Thymus (tissue), 11 donors: ENCODE data around the gene ZC3H8. TPM values are rescaled to one million over a fixed set of nuclear protein-coding genes. Genes with fewer than 3 reads are reported as not detected.

Experiments used
- DNase-seq, 9 donors: peaks; one replicate each; pipeline ENCODE4 v3.0.0-alpha.2; 2013; ENCODE audit warnings: low spot score in 9 of 9, low read depth in 6 of 9, missing footprints in 1 of 9
- H3K27ac ChIP-seq, 2 donors: one replicate each; pipeline ENCODE4 v1.5.1; 2013; ENCODE audit warnings: control low read depth in 1 of 2, low read depth in 1 of 2, low read length in 1 of 2, mild to moderate bottlenecking in 1 of 2, moderate library complexity in 1 of 2
- H3K27me3 ChIP-seq, 2 donors: one replicate each; pipeline ENCODE4 v1.5.1; 2013; ENCODE audit warnings: low read length in 1 of 2; ENCODE audit not compliant: control insufficient read depth in 2 of 2, insufficient read depth in 1 of 2
- H3K36me3 ChIP-seq, 2 donors: one replicate each; pipeline ENCODE4 v1.5.1; 2013; ENCODE audit warnings: low read length in 1 of 2, mild to moderate bottlenecking in 1 of 2, moderate library complexity in 1 of 2; ENCODE audit not compliant: control insufficient read depth in 2 of 2, insufficient read depth in 2 of 2
- H3K4me1 ChIP-seq, 2 donors: one replicate each; pipeline ENCODE4 v1.5.1; 2013; ENCODE audit warnings: low read length in 2 of 2; ENCODE audit not compliant: control insufficient read depth in 2 of 2, insufficient read depth in 2 of 2
- H3K4me3 ChIP-seq, 2 donors: one replicate each; pipeline ENCODE4 v1.5.1; 2013; ENCODE audit warnings: low read length in 2 of 2, control low read depth in 1 of 2, mild to moderate bottlenecking in 1 of 2
- H3K9me3 ChIP-seq, 2 donors: one replicate each; pipeline ENCODE4 v1.5.1; 2013; ENCODE audit warnings: low read length in 1 of 2, mild to moderate bottlenecking in 1 of 2; ENCODE audit not compliant: control insufficient read depth in 2 of 2, insufficient read depth in 1 of 2
- WGBS: extraction: QIAGEN DNeasy Blood & Tissue Kit; methylation state at CpG from one replicate; pipeline ENCODE4 v1.1.7; 2013; 5-methylcytosine and 5-hydroxymethylcytosine counted together
- polyA plus RNA-seq: library from polyadenylated mRNA; stranded (reverse); fragments of 200-250 nt; gene quantifications from one replicate; pipeline ENCODE4 v1.2.3, GENCODE V29; 2013
- total RNA-seq: library from RNA; stranded (reverse); fragments of 120-200 nt; gene quantifications from one replicate; pipeline ENCODE4 v1.2.4, GENCODE V29; 2013
- donor health status: healthy.

Gene ZC3H8
- total and polyA plus RNA-seq, 2 donors, result 13.5 to 15.6 TPM

- Histone ChIP-seq H3K9me3 (no peaks in the 10 kb centered on the region), H3K4me1 (peaks cover 0 to 10% of the 10 kb centered on the region in 2 donors), H3K27ac (peak overlapping the region in 1 of 2 donors; percentile 34), H3K27me3 (no peaks in the 10 kb centered on the region), H3K36me3 (no peaks in the 10 kb centered on the region), H3K4me3 (no peak overlapping the region)
- 83% methylated on average over 14 of the region's 14 CpGs for WGBS
- DNase-seq, result peak in 2 of 9 donors; percentile 31 to 60
Measured at GRCh38 chr2:112166806-112167499, 87.9 kb downstream of the ZC3H8 start.

GRCh38 chr2:112165296-112165695, 89.5 kb downstream of the ZC3H8 start:
- 97% methylated on average over 4 of the region's 4 CpGs for whole genome bisulfite sequencing
- no peaks in the 10 kb centered on the region for H3K36me3 ChIP-seq
- no peak for DNase-seq
- no peak overlapping the region for H3K27ac ChIP-seq
- no peak overlapping the region for H3K4me3 ChIP-seq
- H3K9me3 ChIP-seq, result no peaks in the 10 kb centered on the region
- H3K27me3 ChIP-seq, result no peaks in the 10 kb centered on the region
- peaks cover 6 to 18% of the 10 kb centered on the region in 2 donors for H3K4me1 ChIP-seq

GRCh38 chr2:112164876-112165275, 90.0 kb downstream of the ZC3H8 start:
- WGBS, result 97% methylated on average over 11 of the region's 11 CpGs
- no peak overlapping the region for H3K27ac ChIP-seq
- H3K9me3 ChIP-seq, result no peaks in the 10 kb centered on the region
- H3K27me3 ChIP-seq, result no peaks in the 10 kb centered on the region
- peaks cover 6 to 18% of the 10 kb centered on the region in 2 donors for H3K4me1 ChIP-seq
- DNase-seq, result no peak
- H3K36me3 ChIP-seq, result no peaks in the 10 kb centered on the region
- no peak overlapping the region for H3K4me3 ChIP-seq

DNA sequence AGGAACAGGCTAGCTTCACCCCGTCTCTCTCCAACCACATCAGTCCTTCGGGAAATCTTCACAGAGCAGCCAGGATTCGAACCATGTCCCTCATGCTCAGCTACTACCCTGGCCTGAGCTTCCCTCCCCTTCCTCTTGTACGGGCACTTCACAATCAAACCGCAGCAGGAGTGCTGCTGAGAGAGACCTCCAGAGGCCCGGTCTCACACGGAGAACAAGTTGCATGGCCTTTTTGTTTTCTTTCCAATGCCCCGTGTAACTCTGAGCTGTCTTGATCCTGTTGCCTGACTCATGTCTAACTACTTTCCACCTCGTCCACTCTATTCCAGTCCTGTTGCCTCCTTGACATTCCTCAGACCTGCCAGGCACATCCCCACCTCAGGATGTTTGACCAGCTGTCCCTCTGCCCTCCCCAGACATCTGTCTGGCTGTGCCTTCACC, 91.3 kb downstream of the ZC3H8 start:
- no peak for DNase-seq
- Histone ChIP-seq H3K4me1 (peaks cover 6 to 18% of the 10 kb centered on the region in 2 donors), H3K36me3 (no peaks in the 10 kb centered on the region), H3K27me3 (no peaks in the 10 kb centered on the region), H3K27ac (no peak overlapping the region), H3K4me3 (no peak overlapping the region), H3K9me3 (no peaks in the 10 kb centered on the region)
- WGBS, result 95% methylated on average over 9 of the region's 9 CpGs

DNA sequence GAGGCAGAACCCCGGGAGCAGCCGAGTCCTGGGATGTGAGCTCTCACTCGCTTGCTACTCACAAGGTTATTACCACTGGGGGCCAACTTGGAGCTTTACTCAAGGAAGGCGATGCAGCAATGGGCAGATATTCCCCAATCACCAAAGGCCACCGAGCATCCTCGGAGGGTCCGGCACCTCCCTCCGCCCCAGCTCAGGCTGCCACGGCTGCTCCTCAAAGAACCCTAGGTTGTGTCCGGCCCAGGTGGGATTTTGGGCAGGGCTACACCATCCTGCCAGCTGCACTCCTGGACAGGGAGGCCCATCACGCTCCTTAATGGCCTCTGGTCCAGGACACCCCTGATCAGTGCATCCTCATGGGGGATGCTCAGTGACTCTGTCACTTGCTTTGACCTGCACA, 91.9 kb downstream of the ZC3H8 start:
- H3K27me3 ChIP-seq, result no peaks in the 10 kb centered on the region
- no peak overlapping the region for H3K27ac ChIP-seq
- H3K4me1 ChIP-seq, result peaks cover 6 to 18% of the 10 kb centered on the region in 2 donors
- H3K4me3 ChIP-seq, result no peak overlapping the region
- H3K9me3 ChIP-seq, result no peaks in the 10 kb centered on the region
- no peak for DNase-seq
- H3K36me3 ChIP-seq, result no peaks in the 10 kb centered on the region
- over 99% methylated on average over 11 of the region's 11 CpGs for WGBS

DNA sequence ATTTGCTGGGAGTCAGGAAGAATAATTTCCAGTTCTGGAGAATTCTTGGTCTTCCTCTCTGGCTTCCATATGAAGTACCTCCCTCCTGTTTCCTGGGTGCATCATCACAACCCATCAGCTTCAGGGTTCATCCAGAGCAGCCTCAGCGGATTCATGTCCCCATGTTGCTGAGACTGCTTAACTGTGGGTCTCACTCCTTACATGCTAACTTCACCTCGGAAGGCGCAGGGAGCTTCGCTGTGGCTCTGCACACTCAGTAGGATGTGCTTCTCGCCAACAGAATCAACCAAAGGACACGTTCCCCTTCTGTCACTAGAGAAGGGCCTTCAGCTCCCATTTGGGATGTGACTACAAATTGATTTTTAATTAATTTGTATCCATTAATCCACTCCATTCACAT, 92.5 kb downstream of the ZC3H8 start:
- Histone ChIP-seq H3K4me3 (no peak overlapping the region), H3K27me3 (no peaks in the 10 kb centered on the region), H3K9me3 (no peaks in the 10 kb centered on the region), H3K36me3 (no peaks in the 10 kb centered on the region), H3K27ac (no peak overlapping the region), H3K4me1 (peaks cover 6 to 18% of the 10 kb centered on the region in 2 donors)
- WGBS, result 97% methylated on average over 6 of the region's 6 CpGs
- no peak for DNase-seq

Other genes with a start within 250 kb of the ZC3H8 start
- gene TMEM87B, start 199.8 kb downstream of the ZC3H8 start, total RNA-seq, result 13.1 TPM
- gene TMEM87B, start 199.8 kb downstream of the ZC3H8 start, polyA plus RNA-seq, result 18.6 TPM
- 6.0 TPM for gene FBLN7, start 116.7 kb downstream of the ZC3H8 start, total RNA-seq
- gene FBLN7, start 116.7 kb downstream of the ZC3H8 start, polyA plus RNA-seq, result 4.8 TPM
- gene ZC3H6, start 20.6 kb upstream of the ZC3H8 start, total RNA-seq, result 9.3 TPM
- gene ZC3H6, start 20.6 kb upstream of the ZC3H8 start, polyA plus RNA-seq, result 6.0 TPM
- 5.6 TPM for gene RGPD8, start 178.6 kb upstream of the ZC3H8 start, total RNA-seq
- gene RGPD8, start 178.6 kb upstream of the ZC3H8 start, polyA plus RNA-seq, result 1.8 TPM
- 13.5 TPM for gene TTL, start 227.1 kb upstream of the ZC3H8 start, total RNA-seq
- 18.7 TPM for gene TTL, start 227.1 kb upstream of the ZC3H8 start, polyA plus RNA-seq